ENCODE data around the gene CFAP77. TPM values are rescaled to one million over a fixed set of nuclear protein-coding genes. Genes with fewer than 3 reads are reported as not detected.

The CFAP77 gene
- total RNA-seq, 1 donor from 2014 or later = not detected

GRCh38 chr9:132481053-132481849 lies 71.2 kb downstream of the CFAP77 start:
- no peak overlapping the region for H3K4me3 ChIP-seq (ENCODE audit: low read depth, low read length)
- no peak for DNase-seq (ENCODE audit: low read depth)
- no peak for TF ChIP-seq CTCF (conservative IDR thresholded peaks at IDR 0.05; ENCODE audit: low read depth, low read length)

- no peak for DNase-seq (ENCODE audit: low read depth)
- H3K4me3 ChIP-seq (ENCODE audit: low read depth, low read length) = no peak overlapping the region
- TF ChIP-seq CTCF (conservative IDR thresholded peaks at IDR 0.05; ENCODE audit: low read depth, low read length) = no peak
Measured at GRCh38 chr9:132482196-132482813, 72.3 kb downstream of the CFAP77 start.

GRCh38 chr9:132485393-132485792 lies 75.4 kb downstream of the CFAP77 start:
- TF ChIP-seq CTCF (conservative IDR thresholded peaks at IDR 0.05; ENCODE audit: low read depth, low read length) = no peak
- DNase-seq (ENCODE audit: low read depth) = no peak
- H3K4me3 ChIP-seq (ENCODE audit: low read depth, low read length) = no peak overlapping the region

- no peak overlapping the region for H3K4me3 ChIP-seq (ENCODE audit: low read depth, low read length)
- no peak for DNase-seq (ENCODE audit: low read depth)
- TF ChIP-seq CTCF (conservative IDR thresholded peaks at IDR 0.05; ENCODE audit: low read depth, low read length) = no peak
Measured at GRCh38 chr9:132486706-132487350, 76.8 kb downstream of the CFAP77 start.

- H3K4me3 ChIP-seq (ENCODE audit: low read depth, low read length) = no peak overlapping the region
- DNase-seq (ENCODE audit: low read depth) = no peak
- no peak for TF ChIP-seq CTCF (conservative IDR thresholded peaks at IDR 0.05; ENCODE audit: low read depth, low read length)
Measured at GRCh38 chr9:132487351-132487791, 77.4 kb downstream of the CFAP77 start.

GRCh38 chr9:132487980-132488535 lies 78.0 kb downstream of the CFAP77 start:
- no peak overlapping the region for H3K4me3 ChIP-seq (ENCODE audit: low read depth, low read length)
- no peak for TF ChIP-seq CTCF (conservative IDR thresholded peaks at IDR 0.05; ENCODE audit: low read depth, low read length)
- no peak for DNase-seq (ENCODE audit: low read depth)
